ENCODE measurements around the gene OBSCN. TPM values are rescaled to one million over a fixed set of nuclear protein-coding genes. Genes with fewer than 3 reads are reported as not detected.

The OBSCN gene
- total and polyA plus RNA-seq, 2 donors (not counting 3 experiments of a cell fraction or from before 2014, with no cell fraction given), result 1.5 to 2.9 TPM

- no peak for DNase-seq (ENCODE audit: low read depth, low spot score)
- no peak overlapping the region for H3K4me2 ChIP-seq (ENCODE audit: insufficient read depth, low read length)
- intact Hi-C loops (cut with micrococcal nuclease), result no loop called here
- no peak for FAIRE-seq
- no peaks in the 10 kb centered on the region for H3K79me2 ChIP-seq (ENCODE audit: control insufficient read depth, insufficient read depth, low read length)
- no peak overlapping the region for H3K4me3 ChIP-seq (replicated peaks in 1 of 3; ENCODE audit: insufficient read depth in 1 of 3, low read depth in 1 of 3, low read length in 3 of 3)
- BruUV-seq (replicated peaks), result no TSS peak
- ChIA-PET POLR2A (no interaction called here), CTCF (no interaction called here)
- H3K36me3 ChIP-seq (ENCODE audit: control insufficient read depth in 2 of 2, extremely low read depth in 1 of 2, insufficient read depth in 2 of 2, low read length in 2 of 2), result no peaks in the 10 kb centered on the region
- no peak overlapping the region for H2AFZ ChIP-seq (ENCODE audit: low read depth, low read length)
- TF ChIP-seq MAX (IDR thresholded peaks at IDR 0.05; ENCODE audit: insufficient read depth, insufficient read length), result no peak
- H4K20me1 ChIP-seq (replicated peaks; ENCODE audit: control insufficient read depth, extremely low read depth, insufficient read depth, low read length), result no peaks in the 10 kb centered on the region
- no peaks in the 10 kb centered on the region for H3K27me3 ChIP-seq (ENCODE audit: control insufficient read depth in 2 of 2, insufficient read depth in 2 of 2, low read length in 2 of 2)
- dilution Hi-C loops (cut with MboI; ENCODE audit: extremely low pct_ligation_motif_present, low sequenced_read_pairs), result no loop called here
- H3K9me3 ChIP-seq (replicated peaks; ENCODE audit: control insufficient read depth, insufficient read depth, low read length), result no peaks in the 10 kb centered on the region
- H3K9ac ChIP-seq (replicated peaks; ENCODE audit: extremely low read depth, insufficient read depth, low read length), result no peak overlapping the region
- H3K9me1 ChIP-seq (replicated peaks; ENCODE audit: control insufficient read depth, extremely low read depth, insufficient read depth, low read length), result no peaks in the 10 kb centered on the region
- no peaks in the 10 kb centered on the region for H3K4me1 ChIP-seq (ENCODE audit: control insufficient read depth, extremely low read depth, insufficient read depth, low read length)
- no peak overlapping the region for H3K27ac ChIP-seq (ENCODE audit: insufficient read depth, low read depth, low read length)
These were observed 86.9 kb downstream of the OBSCN start for GRCh38 chr1:228294717-228295116.

GRCh38 chr1:228295201-228295600 is 87.4 kb downstream of the OBSCN start:
- dilution Hi-C loops (cut with MboI; ENCODE audit: extremely low pct_ligation_motif_present, low sequenced_read_pairs) (no loop called here), intact Hi-C loops (cut with micrococcal nuclease) (no loop called here)
- CTCF ChIA-PET, result no interaction called here
- H3K4me2 ChIP-seq (ENCODE audit: insufficient read depth, low read length), result no peak overlapping the region
- no peaks in the 10 kb centered on the region for H3K9me1 ChIP-seq (replicated peaks; ENCODE audit: control insufficient read depth, extremely low read depth, insufficient read depth, low read length)
- H3K27ac ChIP-seq (ENCODE audit: insufficient read depth, low read depth, low read length), result no peak overlapping the region
- no peak overlapping the region for H3K9ac ChIP-seq (replicated peaks; ENCODE audit: extremely low read depth, insufficient read depth, low read length)
- no peaks in the 10 kb centered on the region for H3K36me3 ChIP-seq (ENCODE audit: control insufficient read depth in 2 of 2, extremely low read depth in 1 of 2, insufficient read depth in 2 of 2, low read length in 2 of 2)
- POLR2A ChIA-PET, result no interaction called here
- BruUV-seq (replicated peaks), result no TSS peak
- no peaks in the 10 kb centered on the region for H3K9me3 ChIP-seq (replicated peaks; ENCODE audit: control insufficient read depth, insufficient read depth, low read length)
- H3K4me3 ChIP-seq (replicated peaks in 1 of 3; ENCODE audit: insufficient read depth in 1 of 3, low read depth in 1 of 3, low read length in 3 of 3), result no peak overlapping the region
- FAIRE-seq (no peak), DNase-seq (ENCODE audit: low read depth, low spot score) (no peak)
- H3K4me1 ChIP-seq (ENCODE audit: control insufficient read depth, extremely low read depth, insufficient read depth, low read length), result no peaks in the 10 kb centered on the region
- no peaks in the 10 kb centered on the region for H3K27me3 ChIP-seq (ENCODE audit: control insufficient read depth in 2 of 2, insufficient read depth in 2 of 2, low read length in 2 of 2)
- TF ChIP-seq GATA2 (IDR thresholded peaks at IDR 0.05; ENCODE audit: insufficient read depth, insufficient read length, low read depth, low read length) (no peak), MAX (IDR thresholded peaks at IDR 0.05; ENCODE audit: insufficient read depth, insufficient read length) (no peak), POLR2A (IDR thresholded peaks at IDR 0.05; ENCODE audit: low read depth, low read length) (no peak), MYC (IDR thresholded peaks at IDR 0.05; ENCODE audit: low read depth, low read length) (no peak), POLR2AphosphoS5 (IDR thresholded peaks at IDR 0.05; ENCODE audit: insufficient read depth, low read depth, low read length) (no peak), EZH2 (IDR thresholded peaks at IDR 0.05; ENCODE audit: borderline replicate concordance, low read depth, low read length, severe bottlenecking) (no peak), JUN (IDR thresholded peaks at IDR 0.05; ENCODE audit: borderline replicate concordance, insufficient read depth, insufficient read length, low read depth) (no peak), CTCF (IDR thresholded peaks at IDR 0.05; ENCODE audit: extremely low read depth in 1 of 2, insufficient read depth in 1 of 2, low read depth in 1 of 2, low read length in 2 of 2) (no peak), FOS (IDR thresholded peaks at IDR 0.05; ENCODE audit: borderline replicate concordance, insufficient read depth, low read length) (no peak)
- H2AFZ ChIP-seq (ENCODE audit: low read depth, low read length), result no peak overlapping the region
- H4K20me1 ChIP-seq (replicated peaks; ENCODE audit: control insufficient read depth, extremely low read depth, insufficient read depth, low read length), result no peaks in the 10 kb centered on the region
- no peaks in the 10 kb centered on the region for H3K79me2 ChIP-seq (ENCODE audit: control insufficient read depth, insufficient read depth, low read length)
